GM10248 (cell line): Measurements from ENCODE around the gene SLC26A8.

Experiments used
- CTCF ChIA-PET: fragments of 300-600 bp; sonication (Branson Sonifier 250); formaldehyde crosslinking; extraction: SDS; loops from one replicate; lab custom pipeline; 2021; ENCODE audit warnings: antibody characterized with exemption; lab: Yijun Ruan, JAX
- POLR2A ChIA-PET: fragments of 350-650 bp; sonication (Branson Sonifier 250); formaldehyde crosslinking; extraction: SDS; loops from one replicate; lab custom pipeline; 2020; ENCODE audit warnings: antibody characterized with exemption; lab: Yijun Ruan, JAX
- DNase-seq: peaks from one replicate; pipeline ENCODE4 v3.0.0; 2012; ENCODE audit errors: extremely low spot score
- TF ChIP-seq, protein P1 (sequence below): IDR thresholded peaks from 2 replicates; pipeline ENCODE4 v1.5.1; 2012; ENCODE audit warnings: mild to moderate bottlenecking, low read depth; ENCODE audit errors: extremely low read depth, missing control alignments, control extremely low read depth

Gene SLC26A8

DNA sequence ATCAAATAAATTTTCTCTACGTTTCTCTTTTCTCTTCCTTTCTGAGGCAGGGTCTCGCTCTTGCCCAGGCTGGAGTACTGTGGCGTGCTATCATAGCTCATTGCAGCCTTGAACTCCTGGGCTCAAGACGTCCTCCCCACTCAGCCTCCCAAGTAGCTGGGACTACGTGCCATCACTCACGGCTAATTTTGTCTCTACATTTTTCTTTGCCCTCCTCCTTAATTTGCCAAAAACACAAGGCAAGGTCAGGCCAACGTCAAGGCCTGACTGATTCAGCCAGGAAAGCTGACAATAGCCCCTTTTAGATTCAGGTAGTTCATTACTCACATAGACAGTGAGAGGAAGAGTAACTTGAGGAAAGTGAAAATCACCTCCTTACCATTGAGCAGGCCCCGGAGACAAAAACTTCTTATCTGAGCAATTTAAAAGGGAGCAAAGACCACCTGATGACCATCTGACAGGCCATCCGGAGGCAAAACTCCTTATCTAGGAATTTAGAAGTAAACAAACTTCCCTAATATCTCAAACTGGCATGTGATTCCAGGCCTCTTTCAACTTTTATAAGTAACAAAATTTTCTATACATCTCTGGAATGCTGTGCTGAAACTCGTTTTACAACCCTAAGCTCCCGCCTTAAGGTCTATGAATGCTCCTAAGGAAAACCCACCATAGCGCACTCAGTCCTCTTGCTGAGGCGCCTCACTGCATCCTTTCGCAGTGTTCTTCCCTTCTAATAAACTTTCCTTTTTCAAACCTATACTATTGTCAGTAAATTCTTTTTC, 61.5 kb downstream of the SLC26A8 start:
- no peak for DNase-seq
- TF ChIP-seq, protein P1, sequence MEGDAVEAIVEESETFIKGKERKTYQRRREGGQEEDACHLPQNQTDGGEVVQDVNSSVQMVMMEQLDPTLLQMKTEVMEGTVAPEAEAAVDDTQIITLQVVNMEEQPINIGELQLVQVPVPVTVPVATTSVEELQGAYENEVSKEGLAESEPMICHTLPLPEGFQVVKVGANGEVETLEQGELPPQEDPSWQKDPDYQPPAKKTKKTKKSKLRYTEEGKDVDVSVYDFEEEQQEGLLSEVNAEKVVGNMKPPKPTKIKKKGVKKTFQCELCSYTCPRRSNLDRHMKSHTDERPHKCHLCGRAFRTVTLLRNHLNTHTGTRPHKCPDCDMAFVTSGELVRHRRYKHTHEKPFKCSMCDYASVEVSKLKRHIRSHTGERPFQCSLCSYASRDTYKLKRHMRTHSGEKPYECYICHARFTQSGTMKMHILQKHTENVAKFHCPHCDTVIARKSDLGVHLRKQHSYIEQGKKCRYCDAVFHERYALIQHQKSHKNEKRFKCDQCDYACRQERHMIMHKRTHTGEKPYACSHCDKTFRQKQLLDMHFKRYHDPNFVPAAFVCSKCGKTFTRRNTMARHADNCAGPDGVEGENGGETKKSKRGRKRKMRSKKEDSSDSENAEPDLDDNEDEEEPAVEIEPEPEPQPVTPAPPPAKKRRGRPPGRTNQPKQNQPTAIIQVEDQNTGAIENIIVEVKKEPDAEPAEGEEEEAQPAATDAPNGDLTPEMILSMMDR: no peak
- POLR2A ChIA-PET: no interaction called here
- CTCF ChIA-PET: interaction anchor here (1.2 kb wide), 1 partner anchor 37 kb away, joined by 3 read pairs; no protein-coding TSS in a partner anchor

DNA sequence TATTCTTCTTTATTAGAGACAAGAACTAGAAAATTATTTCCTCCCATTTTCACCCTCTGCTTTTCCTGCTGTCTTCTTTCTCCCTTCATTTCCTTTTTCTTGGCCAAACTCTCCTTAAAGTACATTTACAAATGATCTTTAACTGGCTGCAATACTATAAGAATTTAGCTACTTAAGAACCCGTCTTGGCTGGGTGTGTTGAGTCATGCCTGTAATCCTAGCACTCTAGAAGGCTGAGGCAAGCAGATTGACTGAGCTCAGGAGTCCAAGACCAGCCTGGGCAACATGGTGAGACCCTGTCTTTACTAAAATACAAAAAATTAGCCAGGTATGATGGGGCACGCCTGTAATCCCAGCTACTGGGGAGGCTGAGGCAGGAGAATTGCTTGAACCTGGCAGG, 64.3 kb downstream of the SLC26A8 start:
- ChIA-PET CTCF (no interaction called here), POLR2A (no interaction called here)
- TF ChIP-seq, protein P1: no peak
- no peak for DNase-seq

DNA sequence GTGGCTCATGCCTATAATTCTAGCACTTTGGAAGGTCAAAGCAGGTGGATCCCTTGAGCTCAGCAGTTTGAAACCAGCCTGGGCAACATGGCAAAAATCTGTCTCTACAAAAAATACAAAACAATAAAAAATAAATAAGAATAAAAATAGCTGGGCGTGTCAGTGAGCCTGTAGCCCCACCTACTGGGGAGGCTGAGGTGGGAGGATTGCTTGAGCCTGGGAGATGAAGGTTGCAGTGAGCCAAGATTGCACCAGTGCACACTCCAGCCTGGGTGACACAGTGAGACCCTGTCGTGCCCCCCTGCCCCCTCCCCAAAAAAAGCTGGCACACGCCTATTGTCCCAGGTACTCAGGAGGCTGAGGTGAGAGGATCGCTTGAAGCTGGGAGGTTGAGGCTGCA, 68.5 kb downstream of the SLC26A8 start:
- ChIA-PET POLR2A (no interaction called here), CTCF (interaction anchor here (1.1 to 3.5 kb wide), 5 partner anchors 9 to 433 kb away, joined by 3 to 13 read pairs (median 5); partner anchors contain the start of gene ARMC12)
- no peak for DNase-seq
- TF ChIP-seq, protein P1: peak; percentile 42

DNA sequence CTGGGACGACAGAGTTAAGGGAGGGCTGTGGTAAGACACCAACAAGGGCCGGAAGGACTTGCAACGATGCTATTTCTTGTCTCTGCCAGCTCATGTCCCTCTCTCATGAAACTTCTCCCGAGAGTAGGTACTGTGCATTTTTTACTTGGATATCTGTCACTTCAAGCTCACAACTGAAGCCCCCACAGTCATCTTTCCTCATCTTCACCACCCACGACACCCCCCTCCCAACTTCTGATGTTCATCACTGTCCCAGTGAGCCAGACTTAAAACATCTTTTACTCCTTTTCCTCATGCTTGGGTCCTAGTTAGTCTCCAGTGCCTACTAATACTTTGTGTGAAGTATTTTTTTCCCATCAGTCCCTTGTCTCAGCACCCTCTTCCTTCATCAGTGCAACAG, 68.9 kb downstream of the SLC26A8 start:
- TF ChIP-seq, protein P1: no peak
- no peak for DNase-seq
- ChIA-PET CTCF (interaction anchor here (1.0 to 3.5 kb wide), 5 partner anchors 9 to 433 kb away, joined by 3 to 13 read pairs (median 4); partner anchors contain the start of gene ARMC12), POLR2A (no interaction called here)

DNA sequence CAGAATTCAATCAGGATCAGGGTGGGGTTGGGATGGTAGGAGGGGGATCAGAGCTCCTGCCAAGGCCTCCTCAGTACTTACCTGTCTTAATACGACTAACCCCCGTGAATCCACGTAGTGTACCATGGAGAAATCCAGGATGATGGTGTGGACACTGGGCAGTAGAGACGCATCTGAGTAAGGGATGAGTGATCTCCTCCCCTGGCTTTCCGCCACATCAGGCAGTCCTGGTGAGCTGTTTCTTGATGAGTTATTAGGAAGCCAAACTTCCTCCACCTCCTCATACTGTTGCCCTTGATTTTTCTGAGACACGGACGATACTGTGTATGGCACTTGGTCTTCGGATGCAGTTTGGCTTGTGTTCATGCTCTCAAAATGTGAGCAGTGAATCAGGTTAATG, 69.4 kb downstream of the SLC26A8 start:
- TF ChIP-seq, protein P1: no peak
- CTCF ChIA-PET: interaction anchor here (1.0 to 3.5 kb wide), 4 partner anchors 12 to 219 kb away, joined by 3 to 13 read pairs (median 4); partner anchors contain the start of gene ARMC12
- POLR2A ChIA-PET: no interaction called here
- no peak for DNase-seq

DNA sequence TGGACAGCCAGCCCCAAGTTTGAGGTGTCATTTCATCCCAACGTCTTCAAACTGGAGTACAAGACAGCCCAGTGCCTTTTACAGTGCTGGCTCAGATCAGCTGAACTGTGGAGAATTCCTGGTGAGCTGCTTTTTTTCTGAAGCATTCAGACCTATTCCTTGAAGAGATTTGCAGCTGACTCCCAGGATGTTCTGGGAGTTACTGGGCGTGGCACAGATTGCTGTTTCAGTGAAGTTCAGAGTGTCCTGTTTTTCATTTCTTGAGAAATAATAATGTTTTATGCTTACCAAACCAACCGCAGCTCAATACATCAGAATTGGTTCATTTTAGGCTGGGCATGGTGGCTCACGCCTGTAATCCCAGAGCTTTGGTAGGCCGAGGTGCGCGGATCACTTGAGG, 70.1 kb downstream of the SLC26A8 start:
- CTCF ChIA-PET: interaction anchor here (1.0 to 3.5 kb wide), 3 partner anchors 13 to 218 kb away, joined by 3 to 13 read pairs (median 3); partner anchors contain the start of gene ARMC12
- TF ChIP-seq, protein P1: no peak
- POLR2A ChIA-PET: no interaction called here

More for the DNA sequence above, 70.1 kb downstream of the SLC26A8 start:
- DNase-seq: no peak
